Mucosa of descending colon (tissue), 3 donors: ENCODE results near the gene RNF14. TPM values are rescaled to one million over a fixed set of nuclear protein-coding genes. Genes with fewer than 3 reads are reported as not detected.
"Not testable (repeated sequence)": the region's sequence is repeated elsewhere in the genome, so short reads cannot be mapped to it uniquely, and the experiment has no call there.

Source experiments
- ATAC-seq: fragments of 200-7000 bp; cut with Tn5 transposase; one replicate; pipeline ENCODE4 v1.9.1; 2020; ENCODE audit warnings: mild to moderate bottlenecking, moderate library complexity
- DNase-seq, 3 donors: peaks; one replicate each; pipeline ENCODE4 v3.0.0-alpha.2; 2020
- H3K36me3 ChIP-seq: fragments of 200-600 bp; one replicate; pipeline ENCODE4 v1.8.0; 2021; ENCODE audit warnings: low read depth, mild to moderate bottlenecking
- H3K4me1 ChIP-seq: fragments of 200-600 bp; one replicate; pipeline ENCODE4 v1.8.0; 2021; ENCODE audit warnings: low read depth, mild to moderate bottlenecking
- H3K4me3 ChIP-seq: fragments of 200-600 bp; one replicate; pipeline ENCODE4 v1.8.0; 2021; ENCODE audit warnings: mild to moderate bottlenecking
- H3K9me3 ChIP-seq: fragments of 200-600 bp; one replicate; pipeline ENCODE4 v1.8.0; 2021; ENCODE audit warnings: mild to moderate bottlenecking
- CTCF ChIP-seq: fragments of 200-600 bp; IDR thresholded peaks from one replicate; pipeline ENCODE4 v1.8.0; 2022; ENCODE audit warnings: antibody characterized with exemption, mild to moderate bottlenecking
- intact Hi-C, 2 donors: fragments of 100-400 bp; cut with DNase I in 1 of 2; cut with micrococcal nuclease in 1 of 2; formaldehyde crosslinking; loops; one replicate each; pipeline versions ENCODE4 v1.11.0 to v1.11.1; 2022; cut with DNase I, micrococcal nuclease
- total RNA-seq, 3 donors: library from RNA; stranded (reverse); fragmentation: NEBNext Ultra II Directional in 2 of 3; extraction: Animal tissue kit (Norgen Biotek cat#: 25700) in 2 of 3; gene quantifications; one replicate each; pipeline versions ENCODE4 v1.2.1 to v1.2.4, GENCODE V29; 2021 to 2023
- donor health status: DM: no; HTN: no; CAD: no; lungs with moderate emphysema.
- donor health status: DM: no; HTN: no; CAD: no.
- donor health status: DM: no; HTN: yes; CAD: no.

RNF14 gene
- total RNA-seq, 3 donors from 2014 or later, result 63.5 to 69.1 (median 67.9) TPM

- Histone ChIP-seq H3K4me3 (no peak overlapping the region), H3K36me3 (no peaks in the 10 kb centered on the region), H3K9me3 (no peaks in the 10 kb centered on the region), H3K4me1 (no peaks in the 10 kb centered on the region)
- ATAC-seq (no peak), DNase-seq (no peak)
- intact Hi-C loops, result no loop called here
- TF ChIP-seq CTCF, result no peak
Observed at GRCh38 chr5:142032150-142032549, 63.2 kb downstream of the RNF14 start.

- DNase-seq, result no peak
- Histone ChIP-seq H3K4me1 (no peaks in the 10 kb centered on the region), H3K36me3 (no peaks in the 10 kb centered on the region), H3K4me3 (no peak overlapping the region), H3K9me3 (no peaks in the 10 kb centered on the region)
- ATAC-seq, result no peak
- intact Hi-C loops, result no loop called here
- no peak for TF ChIP-seq CTCF
Observed at GRCh38 chr5:142032747-142033631, 64.1 kb downstream of the RNF14 start.

GRCh38 chr5:142033632-142034567 lies 65.0 kb downstream of the RNF14 start:
- H3K9me3 ChIP-seq, DNase-seq, H3K4me3 ChIP-seq, ATAC-seq, H3K36me3 ChIP-seq, H3K4me1 ChIP-seq, intact Hi-C loops: not testable (repeated sequence)

GRCh38 chr5:142034994-142035393 lies 66.1 kb downstream of the RNF14 start:
- H3K4me1 ChIP-seq, result no peaks in the 10 kb centered on the region
- no peak for ATAC-seq
- DNase-seq, result no peak
- TF ChIP-seq CTCF, result no peak
- intact Hi-C loops, result no loop called here
- no peaks in the 10 kb centered on the region for H3K9me3 ChIP-seq
- H3K36me3 ChIP-seq, result no peaks in the 10 kb centered on the region
- H3K4me3 ChIP-seq, result no peak overlapping the region

GRCh38 chr5:142036918-142037317 lies 68.0 kb downstream of the RNF14 start:
- TF ChIP-seq CTCF, result no peak
- DNase-seq (no peak), ATAC-seq (no peak)
- no peak overlapping the region for H3K4me3 ChIP-seq
- H3K36me3 ChIP-seq, result no peaks in the 10 kb centered on the region
- H3K4me1 ChIP-seq, result no peaks in the 10 kb centered on the region
- H3K9me3 ChIP-seq, result no peaks in the 10 kb centered on the region
- intact Hi-C loops, result no loop called here

- H3K4me1 ChIP-seq, H3K4me3 ChIP-seq, H3K36me3 ChIP-seq, intact Hi-C loops, DNase-seq, ATAC-seq, H3K9me3 ChIP-seq: not testable (repeated sequence)
Observed at GRCh38 chr5:142037599-142037998, 68.7 kb downstream of the RNF14 start.
